Activated CD4-positive, alpha-beta T cell treated with anti-CD3 and anti-CD28 coated beads, Interleukin-2, Interleukin-6, amounts not matched to agents 100 ng/mL and 50 ng/mL, durations not matched to agents 16 hours and 8 hours (primary cell): ENCODE data around the gene C1QTNF6.

Experiments
- DNase-seq: peaks from one replicate; pipeline ENCODE4 v3.0.0-alpha.2; 2020

The C1QTNF6 gene

DNA sequence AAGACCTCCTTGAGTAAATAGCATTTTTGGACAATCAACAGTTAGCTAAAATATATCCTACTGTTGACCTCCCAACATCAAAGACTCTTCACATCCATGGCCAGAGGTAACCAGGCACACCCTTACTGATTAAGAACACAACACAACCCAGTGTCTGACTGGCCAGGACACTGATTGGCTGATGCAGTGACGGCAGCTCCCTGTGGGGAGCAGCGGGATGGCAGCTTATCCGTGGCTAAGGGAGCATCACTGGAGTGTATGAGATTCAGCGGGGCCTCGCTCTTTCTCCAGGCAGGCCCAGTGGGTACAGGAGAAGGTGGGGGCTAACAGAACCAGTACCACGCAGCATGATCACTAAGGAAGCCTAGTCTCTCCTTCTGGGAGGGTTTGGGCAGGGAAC lies 28.0 kb downstream of the C1QTNF6 start:
- DNase-seq, result no peak

DNA sequence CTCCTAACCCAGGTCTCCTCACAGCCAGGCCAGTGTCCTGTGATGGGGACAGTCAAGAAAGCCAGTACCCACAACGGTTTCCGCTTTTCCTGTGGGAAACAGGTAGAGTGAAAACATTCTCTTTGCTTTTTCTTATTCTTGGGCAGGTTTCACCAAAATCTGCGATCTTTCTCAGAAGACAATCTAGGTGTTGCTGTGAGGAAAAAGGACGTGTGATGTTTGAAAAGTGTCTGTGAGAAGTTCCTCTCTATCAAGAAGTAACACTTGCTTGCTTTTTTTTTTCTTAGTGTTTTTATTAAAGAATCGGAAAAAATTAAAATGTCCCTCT lies 29.1 kb downstream of the C1QTNF6 start:
- DNase-seq, result no peak

DNA sequence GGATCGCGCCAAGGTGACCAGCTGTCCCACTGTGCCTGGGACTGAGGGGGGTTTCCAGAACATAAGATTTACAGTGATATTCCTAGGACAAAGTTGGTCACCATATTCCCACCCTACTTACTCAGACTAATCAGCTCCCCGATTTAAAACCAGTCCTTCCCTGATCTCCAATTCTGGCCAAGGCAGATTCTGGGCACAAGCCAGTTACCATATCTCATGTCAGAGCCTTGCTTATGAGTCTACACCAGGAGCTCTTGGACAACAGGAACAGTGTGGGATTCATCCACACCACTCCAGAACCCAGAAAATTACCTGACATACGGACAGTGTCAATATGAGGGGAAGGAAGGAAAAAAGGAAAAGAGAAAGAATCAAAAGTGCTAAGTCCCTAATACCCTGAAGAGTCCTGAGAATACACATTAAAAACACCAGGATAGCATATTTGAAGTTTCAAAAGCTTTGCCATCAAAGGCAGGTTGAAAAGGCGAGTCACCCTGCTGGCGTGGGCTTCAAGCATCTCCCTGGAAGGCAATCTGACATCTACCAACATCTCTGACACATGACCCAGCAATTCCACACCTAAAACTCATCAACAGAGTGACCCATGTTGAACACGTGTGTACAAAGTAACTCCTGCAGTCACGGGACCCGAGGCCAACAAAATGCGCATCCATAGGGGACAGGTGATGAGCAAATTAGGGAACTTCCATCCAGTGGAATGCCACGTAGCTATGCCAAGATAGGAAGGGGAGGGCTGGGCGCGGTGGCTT lies 30.3 kb downstream of the C1QTNF6 start:
- no peak for DNase-seq

DNA sequence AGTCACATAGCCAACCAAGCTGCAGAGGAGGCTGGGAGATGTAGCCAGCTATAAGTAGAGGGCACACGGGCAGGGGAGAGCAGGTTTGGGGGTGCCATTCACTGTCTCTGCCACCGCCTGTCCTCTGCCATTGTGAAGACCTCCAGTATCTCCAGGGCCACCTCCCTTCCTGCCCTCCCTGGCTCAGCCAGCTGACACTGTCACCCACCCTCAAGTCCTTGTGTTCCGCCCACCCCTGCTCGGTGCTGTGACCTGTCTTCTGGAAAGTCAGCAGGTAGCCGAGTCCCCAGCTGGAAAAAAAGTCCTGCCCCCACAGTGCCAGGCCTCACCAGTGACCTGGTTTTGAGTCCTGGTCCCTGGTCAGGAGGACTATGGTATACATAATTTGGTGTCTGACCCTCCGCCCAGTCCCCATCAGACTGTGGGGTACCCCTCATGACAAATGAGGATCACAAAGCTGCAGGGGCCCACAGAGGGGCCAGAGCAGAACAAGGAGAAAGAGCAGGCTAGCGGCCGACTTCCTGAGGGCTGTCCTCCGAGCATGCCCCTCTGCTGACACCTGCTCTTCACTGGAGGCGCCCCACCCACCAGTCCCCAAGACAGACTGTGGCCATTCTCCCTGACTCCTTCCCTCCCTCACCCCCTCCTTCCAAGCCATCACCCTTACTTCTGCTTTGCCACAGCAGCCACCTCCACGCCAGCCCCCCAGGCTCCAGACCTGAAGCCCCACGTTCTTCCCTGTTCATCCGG lies 31.2 kb downstream of the C1QTNF6 start:
- no peak for DNase-seq

DNA sequence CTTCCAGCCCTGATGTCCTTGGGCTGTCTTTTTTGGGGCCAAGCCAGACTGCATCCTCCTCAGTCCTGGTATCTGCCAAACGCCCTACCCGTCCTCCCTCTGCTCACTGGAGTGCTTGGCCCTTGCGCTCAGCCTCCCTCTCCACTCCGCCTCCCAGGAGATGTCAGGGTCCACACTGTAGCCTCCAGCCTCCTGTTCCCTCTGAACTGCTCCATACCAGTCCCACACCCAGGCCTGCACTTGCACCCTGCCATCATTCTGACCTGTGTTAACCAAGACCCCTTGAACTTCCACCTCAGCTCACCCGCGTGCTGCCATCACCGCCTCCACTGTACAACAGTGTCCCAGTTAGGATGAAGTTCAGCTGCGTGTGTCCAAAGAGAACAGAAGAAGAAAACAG lies 32.1 kb downstream of the C1QTNF6 start:
- DNase-seq, result no peak

DNA sequence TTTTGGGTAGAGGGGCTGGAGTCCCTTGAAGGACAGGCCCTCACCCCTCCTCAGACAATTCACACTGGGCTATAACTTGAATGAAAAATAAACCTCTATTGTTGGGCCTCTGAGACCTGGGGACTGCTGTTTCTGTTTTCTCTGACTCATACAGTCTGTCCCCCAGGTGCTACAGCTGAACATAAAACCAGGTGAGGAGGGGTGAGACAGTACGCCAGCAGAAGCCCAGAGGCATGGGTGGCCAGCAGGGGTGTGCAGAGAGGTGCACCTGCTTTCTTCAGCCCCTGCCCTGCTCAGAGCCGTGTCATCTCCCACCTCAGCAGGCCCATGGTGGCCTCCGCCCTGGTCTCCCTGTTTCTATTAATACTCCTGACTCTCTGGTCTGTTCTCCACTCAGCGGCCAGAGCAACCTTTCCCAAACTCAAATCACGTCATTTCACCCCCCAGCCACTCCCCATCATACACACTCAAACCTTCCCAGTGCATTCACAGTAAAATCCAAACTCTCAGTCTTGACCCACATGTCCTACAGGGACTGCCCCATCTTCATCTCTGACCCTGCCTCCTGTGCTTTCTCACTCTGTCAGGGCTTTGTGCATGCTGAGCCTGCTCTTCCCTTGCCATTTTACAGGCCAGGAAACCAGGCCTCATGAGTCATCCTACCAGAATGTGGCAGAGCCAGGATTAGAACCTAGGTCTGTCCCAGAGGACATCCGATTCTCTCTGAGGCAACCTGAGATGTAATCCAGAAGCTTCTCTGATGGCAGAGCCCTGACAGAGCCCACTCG lies 32.9 kb downstream of the C1QTNF6 start:
- DNase-seq, result peak; percentile 80

DNA sequence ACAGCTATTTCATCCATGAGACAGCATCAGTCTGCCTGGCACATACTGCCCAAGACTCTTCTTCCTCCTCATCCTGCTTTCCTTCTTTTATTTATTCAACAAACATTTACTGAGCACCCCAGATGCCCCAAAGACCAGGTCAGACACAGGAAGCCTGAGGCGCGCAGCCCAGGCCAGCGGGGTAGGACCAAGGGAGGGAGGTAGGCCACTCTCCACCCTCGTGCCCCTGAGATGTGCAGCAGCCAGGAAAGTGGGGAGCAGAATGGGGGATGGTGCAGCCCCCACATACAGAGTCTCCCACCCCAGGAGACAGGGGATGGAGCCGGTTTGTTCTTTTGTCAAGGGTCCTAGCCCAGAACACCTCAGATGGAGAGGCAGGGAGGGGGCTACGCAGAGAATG lies 34.1 kb downstream of the C1QTNF6 start:
- DNase-seq, result no peak

DNA sequence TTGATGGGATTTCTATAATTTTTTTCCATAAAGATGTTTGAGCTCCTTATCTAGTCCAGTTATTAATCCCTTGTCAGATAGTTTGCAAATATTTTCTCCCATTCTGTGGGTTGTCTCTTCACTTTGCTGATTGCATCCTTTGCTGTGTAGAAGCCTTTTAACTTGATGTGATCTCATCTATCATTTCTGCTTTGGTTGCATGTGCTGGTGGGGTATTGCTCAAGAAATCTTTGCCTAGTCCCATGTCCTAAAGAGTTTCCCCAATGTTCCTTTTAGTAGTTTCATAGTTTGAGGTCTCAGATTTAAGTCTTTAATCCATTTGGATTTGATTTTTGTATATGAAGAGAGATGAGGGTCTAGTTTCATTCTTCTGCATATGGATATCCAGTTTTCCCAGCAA lies 36.6 kb downstream of the C1QTNF6 start:
- no peak for DNase-seq

DNA sequence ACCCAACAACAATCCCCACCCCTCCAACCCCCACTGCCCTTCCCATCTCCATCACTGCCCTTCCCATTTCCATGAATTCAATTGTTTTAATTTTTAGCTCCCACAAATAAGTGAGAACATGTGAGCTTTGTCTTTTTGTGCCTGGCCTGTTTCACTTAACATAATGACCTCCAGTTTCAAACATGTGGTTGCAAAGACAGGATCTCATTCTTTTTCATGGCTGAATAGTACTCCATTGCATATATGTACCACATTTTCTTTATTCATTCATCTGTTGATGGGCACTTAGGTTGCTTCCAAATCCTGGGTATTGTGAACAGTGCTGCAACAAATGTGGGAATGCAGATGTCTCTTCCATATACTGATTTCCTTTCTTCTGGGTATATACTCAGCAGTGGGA lies 37.3 kb downstream of the C1QTNF6 start:
- DNase-seq, result no peak

DNA sequence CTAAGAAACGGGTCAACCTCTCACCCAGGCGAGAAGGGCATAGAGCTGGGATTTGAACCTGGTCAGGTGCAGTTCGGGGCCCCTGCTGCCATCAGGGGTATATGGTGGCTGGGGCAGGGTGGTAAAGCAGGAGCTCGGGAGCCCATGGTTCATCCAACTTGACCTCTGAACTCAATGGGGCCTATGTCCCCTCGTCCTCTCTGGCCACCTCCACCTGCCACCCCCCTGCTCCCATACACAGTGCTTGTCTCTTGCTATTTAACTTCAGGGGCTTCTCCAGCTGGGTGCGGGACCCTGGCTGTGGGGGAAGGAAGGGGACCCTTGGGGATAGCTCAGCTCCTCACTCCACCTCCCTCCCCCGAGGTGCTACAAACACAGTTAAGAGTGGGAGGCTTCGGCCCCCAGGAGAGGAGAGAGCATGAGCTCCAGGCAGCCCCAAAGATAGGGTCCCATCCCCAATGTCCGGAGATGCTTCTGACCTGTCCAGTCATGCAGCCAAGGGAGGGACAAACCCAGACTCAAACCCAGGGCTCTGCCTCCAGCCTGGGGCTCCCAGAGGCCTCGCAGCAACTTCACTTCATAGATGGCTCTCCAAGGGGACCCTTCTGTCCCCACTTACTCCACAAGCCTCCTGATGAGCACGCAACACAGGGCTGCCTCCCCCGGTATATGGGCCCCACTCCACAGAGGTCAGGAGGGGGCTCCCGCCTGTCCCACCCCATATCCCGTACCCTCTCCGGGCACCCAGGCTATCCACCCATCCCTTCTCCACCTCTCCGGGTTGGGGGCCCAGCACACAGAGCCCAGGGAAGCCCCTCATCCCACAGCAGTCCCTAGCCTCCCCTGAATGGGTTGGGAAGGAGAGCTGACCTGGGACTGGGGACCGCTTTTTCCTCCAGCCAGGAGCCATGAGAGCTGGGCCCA lies 39.0 kb downstream of the C1QTNF6 start:
- no peak for DNase-seq

DNA sequence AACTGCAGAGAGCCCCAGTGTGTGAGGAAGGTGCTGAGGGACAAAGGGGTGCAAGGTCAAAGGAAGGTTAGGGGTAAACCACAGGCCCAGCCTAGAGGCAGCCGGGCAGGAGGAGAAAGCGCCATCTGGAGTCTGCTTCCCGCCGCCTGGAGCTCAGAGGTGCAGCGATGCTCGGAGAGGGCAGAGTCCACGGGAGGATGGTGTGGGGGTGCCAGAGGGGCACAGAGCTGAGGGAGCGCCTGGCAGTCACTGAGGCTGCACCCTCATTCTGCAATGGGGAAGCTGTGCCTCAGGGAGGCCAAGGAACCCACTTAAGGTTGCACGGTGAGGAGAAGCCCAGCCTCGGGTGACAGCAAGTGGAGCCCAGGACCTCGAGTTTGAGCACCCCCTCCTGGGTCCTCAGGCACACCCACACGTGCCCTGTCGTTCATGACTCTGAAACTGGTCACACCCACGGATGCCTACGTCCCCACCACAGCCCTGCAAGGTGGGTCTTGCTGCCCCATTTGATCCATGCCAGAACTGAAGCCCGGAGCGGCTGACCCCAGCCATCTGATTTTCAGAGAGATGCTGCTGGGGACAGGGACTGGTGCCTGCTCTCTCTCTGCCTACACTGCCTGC lies 39.9 kb downstream of the C1QTNF6 start:
- DNase-seq, result peak; percentile 59

DNA sequence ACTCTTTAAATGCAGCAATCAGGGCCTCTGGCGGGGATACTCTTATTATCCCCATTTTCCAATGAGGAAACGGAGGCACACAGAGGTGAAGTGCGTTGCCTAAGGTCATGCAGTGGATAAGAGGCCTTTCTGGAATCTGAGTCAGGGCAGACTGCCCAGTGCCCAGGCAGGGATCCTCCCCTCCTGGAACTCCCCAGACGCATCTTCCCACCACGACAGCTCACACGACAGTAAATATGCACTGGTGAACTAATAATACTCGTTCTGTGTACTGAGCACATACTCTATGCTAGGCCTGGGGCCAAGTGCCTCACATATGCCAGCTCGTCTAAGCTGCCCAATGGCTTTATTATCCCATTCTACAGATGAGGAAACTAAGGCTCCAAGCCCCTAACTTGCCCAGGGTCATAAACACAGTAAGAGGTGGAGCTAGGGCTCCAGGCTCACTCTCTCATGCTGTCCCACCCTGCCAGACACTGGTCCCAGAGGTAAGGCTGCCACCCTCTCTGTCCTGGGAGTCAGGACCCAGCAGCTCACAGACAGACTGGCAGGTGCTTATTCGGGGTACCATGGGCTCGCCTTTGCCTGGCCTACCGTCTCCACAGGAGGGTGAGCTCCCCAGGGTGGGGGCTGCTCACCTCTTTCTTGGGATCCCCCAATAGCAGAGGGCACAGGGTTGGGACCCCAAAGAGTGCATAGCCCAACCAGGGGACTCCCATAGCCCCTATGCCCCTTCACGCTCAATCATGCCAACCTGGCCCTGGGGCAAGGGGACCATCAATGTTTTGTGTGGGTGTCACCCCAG lies 40.7 kb downstream of the C1QTNF6 start:
- no peak for DNase-seq

DNA sequence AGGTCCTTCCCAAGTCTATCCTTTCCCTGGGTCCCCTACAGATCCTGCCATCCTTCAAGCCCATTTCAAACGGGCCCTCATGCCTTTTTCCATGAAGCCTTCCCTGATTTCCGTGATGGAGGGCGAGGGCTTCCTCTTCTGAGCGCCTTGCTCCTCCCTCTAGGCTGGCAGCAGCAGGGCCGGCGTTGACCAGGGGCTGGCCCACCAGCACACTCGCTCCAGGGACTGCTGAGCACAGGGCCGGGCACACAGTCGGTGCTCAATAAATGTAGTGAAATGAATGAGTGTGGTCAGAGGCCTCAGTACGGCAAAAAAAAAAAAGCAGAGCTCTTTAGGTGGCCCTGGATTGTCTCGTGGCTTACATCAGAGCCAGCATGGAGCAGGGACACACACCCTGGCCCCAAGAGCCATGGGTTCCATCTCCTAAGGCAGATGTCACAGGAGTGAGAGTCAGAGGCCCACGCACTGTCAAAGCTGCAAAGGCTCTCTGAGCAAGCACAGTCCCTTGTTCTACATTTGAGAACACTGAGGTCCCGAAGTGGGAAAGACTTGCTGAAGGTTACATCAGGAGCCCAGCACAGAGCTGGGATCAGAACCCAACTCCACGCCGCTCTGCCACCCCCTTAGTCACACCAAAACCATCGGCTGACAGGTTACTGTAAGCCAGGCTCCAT lies 41.4 kb downstream of the C1QTNF6 start:
- no peak for DNase-seq

DNA sequence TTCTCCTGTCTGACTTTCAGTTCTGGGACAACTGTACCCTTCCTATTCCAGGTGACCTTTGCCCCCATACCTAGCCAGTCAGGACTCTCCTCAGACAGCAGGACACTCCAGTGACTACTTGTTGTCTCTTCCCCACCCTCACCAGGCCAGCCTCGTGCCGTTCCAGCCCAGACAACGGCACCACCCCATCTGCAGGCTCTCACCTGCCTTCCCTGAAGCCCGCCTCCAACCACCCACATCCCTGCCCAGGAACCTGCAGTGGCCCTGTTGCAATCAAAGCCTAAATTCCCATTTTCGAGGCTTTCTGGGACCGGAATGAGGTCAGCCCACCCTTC lies 42.0 kb downstream of the C1QTNF6 start:
- no peak for DNase-seq

DNA sequence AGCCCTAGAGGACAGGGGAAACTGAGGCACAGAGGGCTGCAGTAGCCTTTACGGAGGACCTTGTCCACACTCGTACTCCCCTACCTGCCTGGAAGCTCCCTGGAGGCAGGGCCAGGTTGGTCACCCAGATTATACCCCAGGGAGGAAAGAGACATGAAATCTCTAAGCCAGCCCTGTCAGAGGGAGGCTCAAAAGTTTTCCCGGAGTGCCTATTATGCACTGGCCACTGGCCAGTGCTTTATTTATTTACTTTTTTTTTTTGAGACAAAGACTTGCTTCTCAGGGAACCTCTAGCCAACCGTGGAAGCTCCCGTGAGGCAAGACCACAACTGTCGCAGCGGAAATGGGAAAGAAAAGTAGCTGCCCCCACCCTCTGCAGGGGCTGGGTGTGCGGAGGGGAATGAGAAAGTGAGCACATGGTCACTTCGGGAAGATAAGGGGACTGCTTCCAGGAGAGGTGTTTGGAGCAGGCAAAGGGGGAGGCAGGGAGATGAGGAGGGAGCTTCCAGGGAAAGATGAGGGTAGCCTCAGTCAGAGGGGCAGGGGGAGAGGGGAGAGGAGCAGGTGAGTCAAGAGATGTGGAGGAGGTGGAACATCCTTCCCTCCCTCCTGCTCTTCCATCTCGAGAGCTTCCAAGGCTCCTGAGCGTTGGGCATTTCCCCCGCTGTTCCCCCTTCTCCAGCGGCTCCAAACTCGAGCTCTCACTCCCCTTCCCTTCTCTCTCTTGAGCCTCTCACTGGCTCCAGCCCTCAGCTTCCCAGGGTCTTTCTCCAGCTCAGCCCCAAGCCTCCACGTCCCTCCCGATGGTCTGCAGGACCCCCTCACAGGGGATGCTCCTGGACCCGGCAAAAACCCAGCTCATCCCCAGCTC lies 42.6 kb downstream of the C1QTNF6 start:
- no peak for DNase-seq

DNA sequence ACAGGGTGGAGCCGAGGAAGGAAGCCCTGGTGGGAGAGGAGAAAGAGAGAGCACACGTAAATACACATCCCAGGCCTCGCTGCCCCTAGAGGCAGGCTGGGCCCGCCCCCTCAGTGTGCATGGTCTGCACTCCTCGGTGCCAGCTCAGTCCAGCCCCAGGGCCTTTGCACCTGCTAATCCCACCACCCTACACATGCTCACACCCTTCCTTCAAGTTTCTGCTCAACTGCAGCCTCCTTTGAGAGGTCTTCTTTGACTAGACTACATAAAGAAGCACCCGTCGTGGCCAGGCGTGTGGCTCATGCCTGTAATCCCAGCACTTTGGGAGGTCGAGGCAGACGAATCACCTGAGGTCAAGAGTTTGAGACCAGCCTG lies 43.9 kb downstream of the C1QTNF6 start:
- no peak for DNase-seq

DNA sequence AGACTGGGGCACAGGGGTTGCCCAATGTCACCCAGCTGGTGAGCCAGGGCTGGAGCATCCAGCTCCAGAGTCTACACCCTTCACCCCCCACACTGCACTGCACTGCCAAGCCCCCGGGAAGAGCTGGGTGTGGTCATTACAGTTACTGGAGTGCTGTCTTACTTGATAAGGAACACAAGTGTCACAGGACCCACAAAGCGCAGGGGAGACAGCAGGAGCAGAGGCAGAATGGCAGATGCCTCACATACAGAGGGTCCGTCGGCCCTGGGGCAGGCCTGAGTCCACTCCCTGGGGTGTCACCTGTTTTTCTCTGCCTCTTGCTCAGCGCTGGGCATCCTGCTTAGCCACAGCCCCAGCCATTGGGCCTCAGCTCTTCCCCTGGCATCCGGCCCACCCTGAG lies 46.1 kb downstream of the C1QTNF6 start:
- no peak for DNase-seq

DNA sequence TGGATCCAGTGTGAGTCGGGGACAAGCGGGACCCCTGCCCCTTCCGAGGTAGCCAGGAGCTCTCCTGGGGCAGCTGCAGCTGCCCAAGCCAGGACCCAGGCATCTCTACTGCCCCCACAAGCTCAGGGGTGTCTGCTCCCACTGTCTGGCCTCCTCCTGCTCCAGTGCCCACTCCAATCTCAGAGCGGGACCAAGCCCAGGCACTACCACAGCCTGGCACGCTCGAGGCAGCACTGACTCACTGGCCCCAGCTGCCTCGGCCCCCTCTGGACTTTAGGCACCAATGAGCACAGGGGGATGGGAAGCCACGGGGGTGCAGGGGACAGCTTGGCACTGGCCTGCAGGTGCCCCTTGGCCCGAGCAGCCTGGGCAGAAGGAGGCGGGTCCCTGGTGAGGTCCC lies 46.6 kb downstream of the C1QTNF6 start:
- no peak for DNase-seq

DNA sequence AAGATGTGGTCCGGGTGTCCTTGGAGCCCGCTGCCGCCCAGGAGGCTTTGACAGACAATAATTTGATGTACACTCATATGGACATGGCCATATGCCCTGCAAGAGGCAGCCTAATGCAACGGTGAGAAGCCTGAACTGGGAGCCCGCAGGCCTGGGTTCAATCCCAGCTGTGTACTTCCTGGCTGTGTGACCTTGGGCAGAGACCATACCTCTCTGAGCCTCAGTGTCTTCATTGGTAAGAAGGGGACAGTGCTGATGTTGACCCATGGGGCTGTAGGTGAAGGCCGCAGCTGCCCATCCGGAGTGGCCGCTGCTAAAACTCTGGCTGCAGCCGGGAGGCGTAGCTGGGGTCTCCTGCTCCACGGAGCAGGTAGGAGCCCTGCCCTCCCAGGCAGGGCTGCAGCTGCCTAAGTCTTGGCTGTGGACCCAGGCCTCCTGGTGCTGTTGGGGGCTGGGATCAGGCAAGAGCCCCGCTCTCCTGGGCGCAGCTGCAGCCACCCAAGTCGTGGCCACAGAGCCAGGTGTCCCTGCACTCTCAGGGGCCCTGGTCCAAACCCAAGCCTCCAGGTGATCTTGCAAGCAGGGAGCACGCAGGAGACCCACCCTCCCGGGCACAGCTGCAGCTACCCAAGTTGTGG lies 47.2 kb downstream of the C1QTNF6 start:
- no peak for DNase-seq

DNA sequence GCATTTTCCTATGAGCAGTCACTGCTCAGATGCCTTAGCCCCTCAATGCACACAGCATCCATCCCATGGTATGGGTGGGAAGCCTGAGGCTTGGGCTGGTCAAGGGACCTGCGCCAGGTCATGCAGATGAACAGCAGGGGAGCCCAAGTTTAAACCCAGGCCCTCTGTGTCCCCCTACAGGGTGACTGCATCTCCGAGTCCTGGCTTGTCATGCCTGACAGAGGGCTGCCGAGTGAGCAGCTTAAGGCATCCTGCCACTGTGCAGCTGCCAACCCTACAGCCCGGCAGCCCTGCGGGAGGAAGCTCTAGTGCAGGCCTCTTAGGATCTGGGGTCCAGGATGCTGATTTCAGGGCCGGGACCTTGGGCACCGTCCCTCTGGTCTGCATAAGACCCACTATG lies 48.3 kb downstream of the C1QTNF6 start:
- DNase-seq, result no peak
